OCI-M1 (cell line): ENCODE measurements around the gene SNPH.
A peak's percentile ranks its signal among the peaks of the same experiment; 100 is the strongest.

ENCODE experiments used
- DNase-seq: peaks from one replicate; lab custom pipeline; 2025; lab: John Stamatoyannopoulos, UW

SNPH gene

DNA sequence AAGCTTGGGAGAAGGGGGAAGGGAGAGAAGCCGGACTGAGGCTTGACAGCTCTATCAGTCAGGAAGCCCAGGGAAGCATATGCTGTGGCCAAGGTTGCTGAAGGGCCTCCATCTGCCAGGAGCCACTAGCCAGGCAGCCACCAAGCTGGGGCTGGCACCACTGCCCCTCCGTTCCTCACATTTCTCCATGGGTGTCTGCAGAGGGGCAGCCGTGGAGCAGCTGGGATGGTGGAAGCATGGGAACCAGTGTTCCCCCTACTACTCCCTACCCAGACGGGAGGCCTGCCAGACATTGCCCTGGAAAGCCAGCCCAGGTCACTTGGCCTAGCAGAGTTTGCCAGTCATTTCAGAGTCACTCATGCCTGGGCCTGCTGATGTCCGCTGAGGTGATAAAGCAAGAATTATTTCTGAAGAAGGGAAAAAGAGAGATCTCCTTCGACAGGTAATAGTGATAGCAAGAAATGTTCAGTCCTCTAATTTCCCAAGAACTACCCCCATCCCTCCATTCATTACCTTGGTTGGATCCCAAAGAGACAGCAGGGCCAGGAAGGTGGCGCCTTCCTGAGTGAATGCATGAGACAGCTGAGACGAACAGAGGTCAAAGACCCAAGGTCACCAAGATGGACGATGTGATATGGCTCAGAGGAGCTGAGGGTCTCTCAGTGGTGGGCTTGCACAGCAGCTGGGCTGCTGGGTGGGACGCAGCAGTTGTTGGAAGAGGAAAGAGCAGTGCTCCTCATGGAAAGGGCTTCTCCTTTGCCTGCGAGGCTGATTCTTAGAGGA, 21.9 kb downstream of the SNPH start:
- no peak for DNase-seq

DNA sequence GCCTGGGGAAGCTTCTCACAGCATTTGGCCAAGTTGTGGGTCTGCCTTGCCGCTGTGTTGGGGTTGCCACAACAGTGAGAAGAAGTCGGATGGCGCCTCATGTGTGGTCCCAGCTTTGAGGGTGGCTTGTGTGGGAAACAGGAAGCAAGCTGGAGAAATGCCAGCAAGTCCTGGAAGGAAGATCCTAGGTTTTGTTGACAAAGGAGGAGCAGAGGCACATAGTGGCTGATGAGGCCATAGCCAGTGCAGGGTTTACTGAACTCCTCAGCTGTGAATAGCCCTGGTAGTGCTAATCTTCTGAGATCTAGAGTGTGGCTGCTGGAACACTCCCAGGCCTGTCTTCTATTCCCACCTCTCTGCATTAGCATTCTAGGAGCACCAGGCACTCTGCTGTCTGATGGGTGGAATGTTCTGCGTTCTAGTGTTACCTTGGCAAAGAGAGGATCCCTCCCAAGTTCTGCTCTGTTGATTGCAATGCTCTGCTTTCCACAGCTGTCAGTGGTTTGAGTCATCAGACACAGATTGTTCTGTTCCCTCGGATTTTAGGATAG, 25.2 kb downstream of the SNPH start:
- no peak for DNase-seq

DNA sequence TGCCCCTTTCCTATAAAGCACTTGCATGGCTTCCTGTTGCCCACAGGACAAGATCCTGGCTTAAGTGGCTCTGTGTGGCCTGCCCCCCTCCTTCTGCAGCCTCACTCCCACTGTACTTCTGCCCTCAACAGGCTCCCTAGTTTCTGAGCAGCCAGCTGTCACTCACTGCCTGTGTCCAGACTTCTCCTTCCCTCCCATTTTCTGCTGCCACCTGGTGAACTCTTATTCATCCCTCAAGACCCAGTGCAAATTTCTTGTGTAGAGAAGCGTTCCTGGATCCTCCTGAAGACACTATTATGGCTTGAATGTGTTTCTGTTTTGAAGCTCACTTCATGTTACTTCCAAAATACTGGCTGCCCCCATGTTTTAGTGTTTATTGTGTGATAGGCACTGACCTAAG, 26.5 kb downstream of the SNPH start:
- DNase-seq, result no peak

DNA sequence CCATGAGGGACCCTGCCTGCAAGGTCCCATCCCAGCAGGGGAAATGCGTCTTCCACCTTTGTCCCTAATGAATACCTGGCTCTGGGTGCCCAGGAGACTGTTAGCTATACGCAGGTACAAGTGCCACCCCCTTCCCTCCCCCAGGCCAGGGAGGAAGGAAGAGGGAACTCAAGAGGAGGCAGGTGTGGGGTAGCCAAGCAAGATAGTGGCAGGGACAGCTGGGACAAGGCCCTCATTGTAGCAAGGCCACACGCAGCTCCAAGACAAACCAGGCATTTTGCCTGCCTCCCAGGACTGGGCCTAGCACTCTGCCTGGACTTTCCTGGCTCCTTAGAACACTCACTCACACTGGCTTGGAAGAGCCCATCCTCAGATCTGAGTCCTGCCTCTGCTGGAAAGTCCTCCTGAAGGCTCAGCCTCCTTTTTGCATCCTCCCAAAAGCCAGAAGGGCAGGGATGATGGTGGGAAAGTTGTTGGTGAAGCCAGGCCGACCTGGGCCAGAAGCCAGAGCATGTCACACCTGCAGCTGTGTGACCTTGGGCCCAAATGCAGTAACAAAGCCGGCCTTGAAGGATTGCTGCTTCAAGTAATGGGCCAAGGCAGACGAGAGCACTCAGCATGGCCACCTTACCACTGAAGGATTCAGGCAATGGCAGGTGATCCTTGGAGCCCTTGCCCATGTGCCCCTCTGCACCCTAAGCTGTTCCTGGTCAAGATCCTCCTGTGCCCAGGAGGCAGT, 27.7 kb downstream of the SNPH start:
- DNase-seq, result no peak

DNA sequence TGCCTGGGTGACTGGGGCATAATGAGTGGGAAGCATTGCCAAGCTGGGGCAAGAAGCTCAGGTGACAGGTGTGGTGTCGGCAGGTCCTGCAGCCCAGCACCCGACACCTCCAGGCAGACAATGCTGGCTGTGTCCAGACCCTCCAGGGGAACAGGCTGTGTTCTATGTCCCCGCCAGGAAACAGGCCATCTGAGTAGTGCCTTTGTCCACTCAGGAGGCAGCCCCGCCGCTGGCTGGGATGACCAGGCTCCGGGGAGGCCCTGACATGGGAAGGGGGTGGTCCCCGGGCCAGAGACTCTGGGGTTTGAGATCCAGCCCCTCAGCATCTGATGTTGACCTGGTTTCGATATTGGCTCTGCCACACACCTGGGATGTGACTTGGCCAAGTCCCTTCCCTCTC, 28.4 kb downstream of the SNPH start:
- no peak for DNase-seq

DNA sequence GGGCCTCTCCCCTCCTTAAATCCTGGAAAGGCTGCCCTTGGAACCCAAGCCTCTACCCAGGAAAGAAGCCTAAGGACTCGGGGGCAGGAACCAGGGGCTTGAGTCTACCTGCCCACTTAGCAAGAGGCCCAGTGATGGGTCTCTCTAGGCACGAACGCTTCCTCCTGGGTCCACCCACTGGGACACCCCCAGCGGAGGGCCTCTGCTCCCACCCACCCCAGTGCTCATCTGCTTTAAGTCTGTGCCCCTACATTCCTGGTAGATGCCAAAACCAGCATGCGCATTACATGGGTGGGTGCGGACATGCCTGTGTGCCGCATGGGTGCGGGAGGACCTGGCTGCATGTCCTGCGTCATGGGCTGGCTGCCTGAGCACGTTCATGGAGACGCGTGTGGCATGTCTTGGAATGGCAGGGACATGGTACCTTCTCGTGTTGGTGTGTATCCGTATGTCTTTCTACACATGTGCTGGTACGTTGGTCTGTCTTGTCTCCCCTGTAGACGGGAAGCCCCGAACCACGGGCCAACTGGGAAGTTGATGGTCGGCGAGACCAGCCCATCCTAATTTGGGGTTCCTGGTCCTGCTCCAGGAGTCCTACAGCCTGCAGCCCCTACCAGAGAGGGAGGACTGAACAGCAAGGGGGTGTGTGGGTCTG, 29.3 kb downstream of the SNPH start:
- no peak for DNase-seq

DNA sequence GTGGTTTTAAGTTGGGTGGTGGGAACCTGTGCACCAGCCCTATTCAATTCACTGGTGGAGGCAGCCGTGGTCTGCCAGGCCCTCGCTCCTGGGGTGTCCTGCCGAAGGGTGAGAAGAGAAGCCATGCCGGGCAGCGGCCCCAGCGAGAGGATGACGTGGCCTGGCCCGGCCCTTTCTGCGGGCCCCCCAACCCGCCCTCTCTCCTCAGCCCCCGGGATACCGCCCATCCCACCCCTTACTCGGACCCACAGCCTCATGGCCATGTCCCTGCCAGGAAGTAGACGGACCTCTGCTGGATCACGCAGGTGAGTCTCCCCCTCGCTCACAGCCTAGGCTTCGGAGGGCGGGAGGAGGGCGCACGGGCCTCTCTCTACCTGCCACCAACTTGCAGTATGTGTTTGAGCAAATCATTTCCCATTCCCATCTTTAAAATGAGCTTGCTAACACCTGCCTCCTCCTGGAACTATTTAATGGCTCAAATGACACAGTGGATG, 30.1 kb downstream of the SNPH start:
- no peak for DNase-seq

DNA sequence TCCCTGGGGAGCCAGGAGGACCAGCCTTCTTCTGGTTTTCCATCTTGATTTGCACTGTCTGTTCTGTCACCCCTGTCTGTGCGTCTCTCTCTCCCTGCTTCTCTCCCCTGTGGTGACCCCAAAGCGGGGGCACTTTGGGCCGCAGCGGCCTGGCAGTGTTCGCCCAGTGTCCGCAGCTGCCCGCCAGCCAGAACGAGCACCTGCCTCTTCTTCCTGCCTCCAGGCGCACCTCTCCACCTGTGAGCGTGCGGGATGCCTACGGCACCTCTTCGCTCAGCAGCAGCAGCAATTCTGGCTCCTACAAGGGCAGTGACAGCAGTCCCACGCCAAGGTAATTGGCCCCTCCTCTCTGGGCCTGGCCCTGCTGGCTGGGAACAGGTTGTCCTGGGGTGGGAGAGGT, 30.8 kb downstream of the SNPH start:
- no peak for DNase-seq

DNA sequence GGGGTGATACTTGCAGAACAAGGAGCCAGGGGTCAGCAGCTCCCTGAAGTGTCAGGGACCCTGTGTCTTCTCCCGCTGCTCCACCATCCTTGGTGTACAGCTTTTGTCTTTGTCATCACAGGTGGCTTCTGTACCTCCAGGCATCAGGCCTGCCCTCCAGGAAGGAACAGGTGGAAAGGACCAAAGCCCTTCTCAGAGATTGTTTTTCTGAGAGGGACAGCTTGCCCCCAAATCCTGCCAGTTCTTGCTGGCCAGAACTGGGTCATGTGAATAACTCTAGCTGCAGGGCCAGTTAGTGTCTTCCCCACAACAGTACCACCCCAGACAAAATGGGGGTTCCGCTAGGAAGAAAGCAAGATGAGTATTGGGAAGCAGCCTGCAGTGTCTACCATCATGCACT, 31.4 kb downstream of the SNPH start:
- DNase-seq, result no peak

DNA sequence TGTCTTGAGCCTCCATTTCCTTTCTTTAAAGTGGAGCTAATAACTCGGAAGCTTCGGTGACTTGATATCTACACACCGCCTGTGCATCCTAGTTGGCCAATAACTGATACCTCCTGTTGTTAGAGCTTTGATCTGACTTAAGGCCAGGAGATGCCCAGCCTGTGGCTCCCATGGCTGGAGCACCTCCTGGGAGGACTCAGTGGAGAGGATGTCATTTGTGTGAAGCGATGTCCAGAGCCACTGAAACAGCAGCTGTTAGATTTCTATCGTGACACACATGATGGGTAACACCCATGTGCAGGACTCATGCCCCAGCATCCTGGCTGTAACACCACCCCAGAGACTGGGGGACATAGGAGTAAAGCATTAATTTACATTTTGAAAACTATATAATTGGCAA, 32.1 kb downstream of the SNPH start:
- no peak for DNase-seq

DNA sequence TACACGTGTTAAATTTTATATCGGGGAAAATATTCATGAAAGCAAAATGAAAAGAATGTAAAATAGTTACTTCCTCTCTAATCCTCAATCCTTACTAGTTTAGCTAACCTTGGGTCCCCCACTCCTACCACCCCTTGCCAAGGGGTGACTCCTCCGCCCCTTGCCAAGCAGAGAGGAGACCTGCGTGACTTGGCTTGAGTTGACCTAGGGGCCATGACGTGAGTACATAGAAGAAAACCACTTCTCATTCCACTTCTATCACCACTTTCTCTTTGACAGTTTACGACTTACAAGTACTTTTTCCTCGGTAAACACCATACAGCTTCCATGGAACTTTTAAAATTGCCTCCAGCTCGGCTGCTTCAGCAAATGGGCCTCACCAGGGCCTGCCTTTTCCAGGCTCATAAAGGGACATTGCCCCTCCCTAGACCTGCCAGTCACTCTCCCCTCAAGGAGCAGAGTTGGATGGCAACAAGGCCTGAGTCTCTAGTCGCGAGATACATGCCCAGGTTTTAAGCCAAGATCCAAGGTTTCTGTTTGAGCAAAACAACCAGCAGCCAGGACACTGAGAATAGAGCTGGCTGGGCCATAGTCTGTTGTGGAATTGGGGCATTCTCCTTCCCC, 32.9 kb downstream of the SNPH start:
- DNase-seq, result no peak

DNA sequence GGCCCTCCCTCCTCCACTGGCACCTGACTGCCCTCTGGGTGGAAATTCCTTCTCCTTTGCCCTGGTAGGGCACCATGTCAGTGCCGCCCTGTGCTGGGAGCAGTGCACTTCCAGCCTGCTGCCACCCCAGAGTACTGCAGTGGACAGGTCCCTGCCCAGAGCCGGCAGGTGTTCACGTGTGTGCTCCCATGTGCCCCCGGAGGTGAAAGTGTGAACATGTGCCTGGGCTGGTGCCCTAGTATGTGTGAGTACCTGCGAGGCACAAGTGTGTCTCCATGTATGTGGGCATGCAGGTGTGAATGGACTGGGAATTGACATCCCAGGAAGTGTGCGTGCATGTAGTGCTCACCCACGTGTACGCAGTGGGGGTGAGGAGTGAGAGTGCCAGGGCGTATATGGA, 33.4 kb downstream of the SNPH start:
- no peak for DNase-seq

DNA sequence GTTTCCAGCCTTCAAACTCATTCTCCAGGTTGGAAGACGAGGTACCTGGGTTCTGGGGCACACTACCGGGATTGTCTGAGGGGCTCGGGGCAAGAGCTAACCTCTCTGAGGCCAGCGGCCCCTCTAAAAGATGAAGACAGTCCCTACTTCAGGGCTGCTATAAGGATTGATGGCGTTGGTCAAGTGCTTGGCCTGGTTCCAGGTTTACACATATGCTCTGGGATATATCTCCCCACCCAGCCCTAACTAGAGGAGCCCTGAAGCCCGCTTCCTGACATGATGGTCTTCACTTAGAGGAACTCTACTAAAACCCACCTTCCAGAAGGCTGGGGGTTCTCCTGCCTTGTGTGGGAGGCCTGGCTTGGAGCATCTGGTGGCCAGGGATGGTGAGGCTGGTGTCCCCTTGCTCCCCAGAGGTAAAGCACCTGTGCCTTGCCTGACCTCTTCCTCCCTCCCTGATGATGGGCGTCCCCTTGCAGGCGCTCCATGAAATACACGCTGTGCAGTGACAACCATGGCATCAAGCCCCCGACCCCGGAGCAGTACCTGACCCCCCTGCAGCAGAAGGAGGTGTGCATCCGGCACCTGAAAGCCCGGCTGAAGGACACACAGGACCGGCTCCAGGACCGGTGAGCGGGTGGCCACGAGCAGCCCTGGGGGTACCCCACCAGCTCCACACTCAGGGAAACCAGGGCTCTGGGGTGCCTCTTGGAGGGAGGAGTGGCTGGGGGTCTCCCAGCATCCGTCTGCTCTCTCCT, 34.2 kb downstream of the SNPH start:
- DNase-seq, result no peak

DNA sequence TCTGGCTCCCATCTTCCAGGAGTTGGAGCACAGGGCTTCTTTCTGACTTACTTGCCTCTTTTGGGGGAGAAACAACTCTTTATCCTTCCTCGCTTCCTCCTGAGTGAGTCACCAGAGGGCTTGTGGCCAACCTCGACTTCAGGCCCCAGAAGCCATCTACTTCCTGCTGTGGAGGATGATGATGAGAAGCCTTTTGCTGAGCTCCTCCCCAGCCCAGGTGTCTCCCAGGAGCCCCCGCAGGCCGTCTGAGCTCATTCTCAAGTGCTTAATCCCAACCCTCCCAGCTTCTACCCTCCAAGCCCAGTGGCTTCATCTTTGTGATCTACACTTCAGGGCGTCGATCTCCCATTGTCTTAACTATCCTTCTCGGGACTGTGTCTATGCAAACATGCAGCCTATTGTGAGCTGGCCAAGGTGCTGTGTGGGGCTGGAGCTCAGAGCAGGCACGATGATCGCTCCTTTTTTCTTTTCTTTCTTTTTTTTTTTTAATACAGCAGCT, 35.0 kb downstream of the SNPH start:
- peak; percentile 33 for DNase-seq

DNA sequence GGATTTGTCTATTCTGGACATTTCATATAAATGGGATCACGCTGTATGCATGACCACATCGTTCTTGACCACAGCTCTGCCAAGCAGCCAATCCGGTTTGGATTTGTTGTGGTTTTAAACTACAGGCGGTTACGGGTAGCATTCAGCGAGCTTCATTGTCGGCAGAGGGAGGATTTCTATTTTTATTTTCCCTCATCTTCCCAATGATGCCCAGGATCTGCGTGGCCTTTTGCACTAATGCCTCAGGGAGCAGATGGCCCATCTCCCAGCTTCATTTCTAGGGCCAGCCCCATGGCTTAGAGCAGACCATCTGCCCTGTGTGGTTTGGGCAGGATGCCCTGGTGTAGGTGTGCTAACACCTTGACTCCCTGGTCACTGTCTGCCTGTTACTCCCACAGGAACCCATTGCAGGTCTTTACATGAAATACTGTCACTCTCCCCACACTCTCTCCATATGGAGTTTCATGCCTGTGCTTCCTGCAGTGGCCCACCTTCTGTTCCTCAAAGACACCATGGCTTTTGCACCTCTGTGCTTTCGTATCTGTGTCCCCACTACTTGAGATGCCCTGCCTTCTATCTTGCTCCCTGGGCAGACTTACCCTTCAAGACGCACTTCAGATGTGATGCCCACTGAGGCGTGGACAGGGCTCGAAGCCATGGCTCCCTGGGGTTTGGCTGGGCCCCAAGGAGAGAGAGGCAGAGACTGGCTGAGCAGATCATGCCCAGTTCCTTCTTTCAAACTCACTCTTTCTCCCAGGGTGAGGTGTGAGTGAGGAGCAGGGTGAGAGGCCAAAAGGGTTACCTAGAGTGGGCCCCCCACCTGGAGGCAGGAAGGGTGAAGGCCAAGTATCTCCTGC, 36.8 kb downstream of the SNPH start:
- peak; percentile 51 for DNase-seq

DNA sequence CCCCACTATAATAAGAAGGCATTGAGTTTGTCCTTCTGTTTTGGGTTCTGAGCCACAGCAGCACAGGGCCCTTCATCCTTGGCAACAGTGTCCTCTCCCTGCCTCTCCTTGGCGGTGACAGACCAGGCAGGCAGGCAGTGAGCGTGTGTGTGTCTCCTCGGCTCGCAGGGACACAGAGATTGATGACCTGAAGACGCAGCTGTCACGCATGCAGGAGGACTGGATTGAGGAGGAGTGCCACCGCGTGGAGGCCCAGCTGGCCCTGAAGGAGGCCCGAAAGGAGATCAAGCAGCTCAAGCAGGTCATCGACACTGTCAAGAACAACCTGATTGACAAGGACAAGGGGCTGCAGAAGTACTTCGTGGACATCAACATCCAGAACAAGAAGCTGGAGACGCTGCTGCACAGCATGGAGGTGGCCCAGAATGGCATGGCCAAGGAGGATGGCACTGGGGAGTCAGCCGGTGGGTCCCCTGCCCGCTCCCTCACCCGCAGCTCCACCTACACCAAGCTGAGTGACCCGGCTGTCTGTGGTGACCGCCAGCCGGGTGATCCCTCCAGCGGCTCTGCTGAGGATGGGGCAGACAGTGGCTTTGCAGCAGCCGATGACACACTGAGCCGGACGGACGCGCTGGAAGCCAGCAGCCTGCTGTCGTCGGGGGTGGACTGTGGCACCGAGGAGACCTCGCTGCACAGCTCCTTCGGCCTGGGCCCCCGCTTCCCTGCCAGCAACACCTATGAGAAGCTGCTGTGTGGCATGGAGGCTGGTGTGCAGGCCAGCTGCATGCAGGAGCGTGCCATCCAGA, 38.8 kb downstream of the SNPH start:
- DNase-seq, result no peak

DNA sequence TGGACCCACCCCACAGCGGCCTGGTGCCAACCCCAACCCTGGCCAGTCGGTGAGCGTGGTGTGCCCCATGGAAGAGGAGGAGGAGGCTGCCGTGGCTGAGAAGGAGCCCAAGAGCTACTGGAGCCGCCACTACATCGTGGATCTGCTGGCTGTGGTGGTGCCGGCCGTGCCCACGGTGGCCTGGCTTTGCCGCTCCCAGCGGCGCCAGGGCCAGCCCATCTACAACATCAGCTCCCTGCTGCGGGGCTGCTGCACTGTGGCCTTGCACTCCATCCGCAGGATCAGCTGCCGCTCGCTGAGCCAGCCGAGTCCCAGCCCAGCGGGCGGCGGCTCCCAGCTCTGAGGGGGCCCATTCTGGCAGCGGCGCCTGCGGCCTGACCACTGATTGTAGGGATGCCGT, 39.6 kb downstream of the SNPH start:
- DNase-seq, result no peak

DNA sequence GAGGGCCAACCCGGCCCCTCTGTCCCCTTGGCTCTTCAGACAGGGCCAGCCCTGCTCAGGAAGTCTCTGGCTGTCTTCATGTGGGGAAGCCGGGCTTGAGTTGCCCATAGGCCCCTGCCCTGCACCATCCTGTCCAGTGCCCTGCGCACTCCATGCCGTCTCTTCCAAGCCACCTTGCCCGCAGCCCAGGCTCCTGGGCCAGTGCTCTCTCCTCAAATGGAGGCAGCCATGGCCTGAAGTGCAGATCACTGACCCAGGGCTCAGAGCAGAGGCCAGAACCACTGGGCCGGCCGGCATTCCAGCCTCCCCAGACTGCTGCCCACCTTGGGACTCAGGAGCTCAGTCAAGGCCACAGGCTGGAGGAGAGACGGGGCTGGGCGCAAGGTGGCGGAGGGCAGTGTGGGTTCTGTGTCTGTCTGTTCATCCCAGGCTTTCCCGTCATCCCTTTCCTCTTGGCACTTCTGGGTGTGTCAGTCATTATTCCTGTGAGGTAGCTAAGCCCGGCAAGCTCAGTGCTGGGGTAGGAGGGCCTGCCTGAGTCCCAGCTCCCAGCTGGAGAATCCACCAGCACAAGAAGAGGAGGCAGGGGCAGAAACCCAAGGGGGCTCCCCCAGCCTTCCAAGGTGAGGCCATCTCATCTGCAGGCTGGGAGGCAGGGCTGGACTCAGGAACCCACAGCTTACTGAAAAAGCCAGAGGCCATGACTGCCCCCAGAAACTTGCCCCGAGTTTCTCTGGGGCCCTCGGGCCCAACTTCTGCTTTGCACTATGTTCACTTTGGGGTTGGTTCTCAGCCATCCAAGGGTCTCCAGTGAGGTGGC, 40.4 kb downstream of the SNPH start:
- no peak for DNase-seq

DNA sequence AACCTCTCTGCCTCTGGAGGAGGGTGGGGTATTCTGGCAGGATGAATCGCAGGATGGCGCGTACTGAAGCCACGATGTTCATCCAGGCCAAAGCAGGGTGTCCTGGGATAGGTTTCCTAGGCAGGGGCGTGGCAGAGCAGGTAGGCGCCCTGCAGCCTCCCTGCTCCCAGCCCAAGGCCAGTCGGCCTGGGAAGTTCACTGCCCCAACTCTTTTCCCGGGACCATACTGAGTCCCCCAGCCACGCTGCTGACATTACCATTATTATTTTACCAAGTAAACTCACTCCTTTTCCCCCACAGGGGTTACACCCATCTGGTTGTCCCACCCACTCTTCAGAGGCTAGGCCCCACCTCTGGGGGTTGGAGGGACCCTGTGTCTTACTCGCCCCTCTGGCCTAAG, 41.1 kb downstream of the SNPH start:
- no peak for DNase-seq
